HepG2 (cell line): ENCODE results near the gene TRIM67. TPM values are rescaled to one million over a fixed set of nuclear protein-coding genes. Genes with fewer than 3 reads are reported as not detected.

Experiments used
- AHR ChIP-seq: IDR thresholded peaks from 2 replicates; pipeline ENCODE4 v1.6.1; 2018; ENCODE audit warnings: missing genetic modification reagents, missing compliant biosample characterization
- ATF7-NPFF ChIP-seq: sonication (generic); formaldehyde crosslinking; IDR thresholded peaks from 2 replicates; pipeline ENCODE4 v1.8.1; 2023; ENCODE audit warnings: mild to moderate bottlenecking, low read depth, missing genetic modification reagents, moderate library complexity
- CEBPB ChIP-seq: IDR thresholded peaks from 2 replicates; pipeline ENCODE4 v1.6.1; 2011; ENCODE audit warnings: low read depth, low read length, improper control_type of control experiment, borderline replicate concordance
- HNF1A ChIP-seq, 2 experiments: sonication (generic) in 1 of 2; formaldehyde crosslinking in 1 of 2; IDR thresholded peaks; 2 replicates each; pipeline versions ENCODE4 v1.4.0 to v1.6.1; 2016 to 2020; ENCODE audit warnings: borderline replicate concordance in 1 of 2, low read depth in 1 of 2, mild to moderate bottlenecking in 1 of 2, missing genetic modification reagents in 1 of 2
- JDP2 ChIP-seq: sonication (generic); formaldehyde crosslinking; IDR thresholded peaks from 2 replicates; pipeline ENCODE4 v1.8.1; 2022; ENCODE audit warnings: missing genetic modification reagents, borderline replicate concordance
- KLF16 ChIP-seq, 2 experiments: sonication (generic) in 1 of 2; formaldehyde crosslinking in 1 of 2; IDR thresholded peaks; 2 replicates each; pipeline versions ENCODE4 v1.6.1 to v1.8.0; 2016 to 2023; ENCODE audit warnings: missing genetic modification reagents in 2 of 2, missing compliant biosample characterization in 1 of 2
- MAFF ChIP-seq: IDR thresholded peaks from 2 replicates; pipeline ENCODE4 v1.6.1; 2011; ENCODE audit warnings: low read depth, low read length, improper control_type of control experiment
- NONO ChIP-seq, 2 experiments: fragments of 450-650 bp in 1 of 2; sonication (generic) in 1 of 2; formaldehyde crosslinking in 1 of 2; IDR thresholded peaks in 1 of 2; conservative IDR thresholded peaks in 1 of 2; 2 replicates each; pipeline versions ENCODE4 v1.6.1 to v1.8.0; 2017 to 2022; ENCODE audit warnings: mild to moderate bottlenecking in 1 of 2, missing genetic modification reagents in 1 of 2, moderate library complexity in 1 of 2
- RFX1 ChIP-seq: fragments of 450-650 bp; IDR thresholded peaks from 2 replicates; pipeline ENCODE4 v1.6.1; 2017
- RXRB ChIP-seq: IDR thresholded peaks from 2 replicates; pipeline ENCODE4 v1.6.1; 2016; ENCODE audit warnings: borderline replicate concordance, missing genetic modification reagents, missing compliant biosample characterization
- SAP130 ChIP-seq: IDR thresholded peaks from 2 replicates; pipeline ENCODE4 v1.6.1; 2016; ENCODE audit warnings: low read depth
- ZKSCAN1 ChIP-seq: fragments of 150-350 bp; IDR thresholded peaks from 2 replicates; pipeline ENCODE4 v1.6.1; 2014; ENCODE audit warnings: low read length
- ZNF12 ChIP-seq: sonication (generic); formaldehyde crosslinking; IDR thresholded peaks from 2 replicates; pipeline ENCODE4 v1.5.0; 2020; ENCODE audit warnings: missing genetic modification reagents
- ZNF275 ChIP-seq: sonication (generic); formaldehyde crosslinking; IDR thresholded peaks from 2 replicates; pipeline ENCODE4 v1.8.0; 2022; ENCODE audit warnings: missing genetic modification reagents, mild to moderate bottlenecking, inconsistent platforms, borderline replicate concordance
- ZNF550 ChIP-seq: sonication (generic); formaldehyde crosslinking; IDR thresholded peaks from 2 replicates; pipeline ENCODE4 v1.4.0; 2020; ENCODE audit warnings: mild to moderate bottlenecking, missing genetic modification reagents, borderline replicate concordance
- ZNF616 ChIP-seq: sonication (generic); formaldehyde crosslinking; IDR thresholded peaks from 2 replicates; pipeline ENCODE4 v1.5.0; 2020; ENCODE audit warnings: low read depth, mild to moderate bottlenecking, missing genetic modification reagents
- ZNF788 ChIP-seq: sonication (generic); formaldehyde crosslinking; IDR thresholded peaks from 2 replicates; pipeline ENCODE4 v1.5.0; 2020; ENCODE audit warnings: mild to moderate bottlenecking, missing genetic modification reagents, borderline replicate concordance
- ZSCAN25 ChIP-seq: sonication (generic); formaldehyde crosslinking; IDR thresholded peaks from 2 replicates; pipeline ENCODE4 v1.8.0; 2022; ENCODE audit warnings: mild to moderate bottlenecking, missing genetic modification reagents
- polyA plus RNA-seq, 8 experiments: library from polyadenylated mRNA; depleted of rRNA in 3 of 8; stranded (reverse) in 7 of 8; unstranded in 1 of 8; fragments of >200 nt; fragmentation: Illumina TruSeq in 4 of 8; extraction: Trizol in 4 of 8; gene quantifications; 2 replicates each; pipeline versions ENCODE4 v1.2.1 to v1.2.3, GENCODE V29; 2011 to 2016; ENCODE audit warnings: low read depth in 4 of 8, missing spikeins in 1 of 8, mixed read lengths in 1 of 8; ENCODE audit not compliant: insufficient read depth in 1 of 8
- total RNA-seq, 5 experiments: library from RNA; depleted of rRNA; stranded (reverse); fragments of >200 nt; fragmentation: Illumina TruSeq; extraction: Trizol; gene quantifications; 2 replicates each; pipeline ENCODE4 v1.2.3, GENCODE V29; 2016; ENCODE audit warnings: low read depth in 1 of 5
- TF ChIP-seq, protein P1 (sequence below): sonication (generic); formaldehyde crosslinking; IDR thresholded peaks from 2 replicates; pipeline ENCODE4 v1.8.1; 2022; ENCODE audit warnings: mild to moderate bottlenecking, missing genetic modification reagents
- TF ChIP-seq, protein P2 (sequence below): IDR thresholded peaks from 2 replicates; pipeline ENCODE4 v1.6.1; 2016; ENCODE audit warnings: control low read depth

The TRIM67 gene
- total and polyA plus RNA-seq, 2 of the 13 experiments (the other 11 are each of a cell fraction or from before 2014, with no cell fraction given) = not detected

GRCh38 chr1:231232870-231233734, 71.2 kb downstream of the TRIM67 start (continued):
- TF ChIP-seq CEBPB (no peak), KLF16 (CRISPR knock-in tag; IDR thresholded peaks at IDR 0.05) (no peak), ZNF788 (no peak), JDP2 (no peak), ZSCAN25 (no peak), SAP130 (CRISPR knock-in tag) (peak; percentile 42; the same call in 1 of the 2 replicates), HNF1A (IDR thresholded peaks at IDR 0.05; ENCODE audit: low read depth) (0 out of 2 replicates have a peak, but pooled peaks have one; percentile 30), HNF1A (CRISPR knock-in tag; IDR thresholded peaks at IDR 0.05; ENCODE audit: borderline replicate concordance) (no peak), ATF7-NPFF (CRISPR knock-in tag) (no peak), ZNF550 (CRISPR knock-in tag) (no peak), ZKSCAN1 (no peak), ZNF616 (no peak), NONO (IDR thresholded peaks at IDR 0.05) (no peak), NONO (CRISPR knock-in tag; conservative IDR thresholded peaks at IDR 0.05) (no peak), ZNF12 (CRISPR knock-in tag) (no peak), AHR (CRISPR knock-in tag) (no peak), RFX1 (no peak), ZNF275 (CRISPR knock-in tag) (no peak), RXRB (CRISPR knock-in tag) (peak; percentile 56), MAFF (no peak)
- TF ChIP-seq, protein P1, sequence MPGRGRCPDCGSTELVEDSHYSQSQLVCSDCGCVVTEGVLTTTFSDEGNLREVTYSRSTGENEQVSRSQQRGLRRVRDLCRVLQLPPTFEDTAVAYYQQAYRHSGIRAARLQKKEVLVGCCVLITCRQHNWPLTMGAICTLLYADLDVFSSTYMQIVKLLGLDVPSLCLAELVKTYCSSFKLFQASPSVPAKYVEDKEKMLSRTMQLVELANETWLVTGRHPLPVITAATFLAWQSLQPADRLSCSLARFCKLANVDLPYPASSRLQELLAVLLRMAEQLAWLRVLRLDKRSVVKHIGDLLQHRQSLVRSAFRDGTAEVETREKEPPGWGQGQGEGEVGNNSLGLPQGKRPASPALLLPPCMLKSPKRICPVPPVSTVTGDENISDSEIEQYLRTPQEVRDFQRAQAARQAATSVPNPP (CRISPR knock-in tag) = no peak
- TF ChIP-seq, protein P2, sequence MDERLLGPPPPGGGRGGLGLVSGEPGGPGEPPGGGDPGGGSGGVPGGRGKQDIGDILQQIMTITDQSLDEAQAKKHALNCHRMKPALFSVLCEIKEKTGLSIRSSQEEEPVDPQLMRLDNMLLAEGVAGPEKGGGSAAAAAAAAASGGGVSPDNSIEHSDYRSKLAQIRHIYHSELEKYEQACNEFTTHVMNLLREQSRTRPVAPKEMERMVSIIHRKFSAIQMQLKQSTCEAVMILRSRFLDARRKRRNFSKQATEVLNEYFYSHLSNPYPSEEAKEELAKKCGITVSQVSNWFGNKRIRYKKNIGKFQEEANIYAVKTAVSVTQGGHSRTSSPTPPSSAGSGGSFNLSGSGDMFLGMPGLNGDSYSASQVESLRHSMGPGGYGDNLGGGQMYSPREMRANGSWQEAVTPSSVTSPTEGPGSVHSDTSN (CRISPR knock-in tag) = peak; percentile 76
